Common myeloid progenitor, CD34-positive (primary cell): ENCODE results near the gene CEMIP.

Experiments
- CTCF ChIA-PET: fragments of 350-600 bp; sonication (Branson Sonifier 250); formaldehyde crosslinking; loops from one replicate; lab custom pipeline; 2021; ENCODE audit warnings: antibody characterized with exemption; lab: Charles Lee
- POLR2A ChIA-PET: fragments of 350-600 bp; sonication (Branson Sonifier 250); formaldehyde crosslinking; loops from one replicate; lab custom pipeline; 2021; ENCODE audit warnings: antibody characterized with exemption; lab: Charles Lee
- DNase-seq, 3 donors: peaks; one replicate each; pipeline versions ENCODE4 v3.0.0 to v3.0.0-alpha.2; 2013
- H3K27ac ChIP-seq, 2 experiments: 1 replicate in 1 of 2; 2 replicates in 1 of 2; pipeline ENCODE4 v1.7.0; 2013; ENCODE audit warnings: inconsistent platforms in 2 of 2, low read length in 2 of 2, mild to moderate bottlenecking in 2 of 2, low read depth in 1 of 2, moderate library complexity in 1 of 2; ENCODE audit not compliant: severe bottlenecking in 2 of 2, insufficient read depth in 1 of 2, poor library complexity in 1 of 2
- H3K27me3 ChIP-seq, 5 experiments: replicated peaks in 2 of 5; 1 replicate in 3 of 5; 2 replicates in 2 of 5; pipeline versions ENCODE4 v1.6.1 to v1.7.0; 2013; ENCODE audit warnings: low read length in 4 of 5, mild to moderate bottlenecking in 2 of 5, moderate library complexity in 2 of 5, inconsistent platforms in 1 of 5; ENCODE audit not compliant: insufficient read depth in 5 of 5, control insufficient read depth in 4 of 5
- H3K36me3 ChIP-seq, 4 experiments: 1 replicate in 2 of 4; 2 replicates in 2 of 4; pipeline versions ENCODE4 v1.6.1 to v1.7.0; 2013; ENCODE audit warnings: low read length in 3 of 4, control low read depth in 1 of 4, mild to moderate bottlenecking in 1 of 4; ENCODE audit not compliant: control insufficient read depth in 4 of 4, insufficient read depth in 4 of 4
- H3K4me1 ChIP-seq, 4 experiments: 1 replicate in 3 of 4; 2 replicates in 1 of 4; pipeline versions ENCODE4 v1.6.1 to v1.7.1; 2013; ENCODE audit warnings: low read length in 3 of 4, mild to moderate bottlenecking in 3 of 4, control low read depth in 1 of 4, inconsistent platforms in 1 of 4, moderate library complexity in 1 of 4; ENCODE audit not compliant: control insufficient read depth in 4 of 4, insufficient read depth in 4 of 4; ENCODE audit errors: control extremely low read depth in 1 of 4
- H3K4me3 ChIP-seq, 7 experiments: 1 replicate in 4 of 7; 2 replicates in 3 of 7; pipeline versions ENCODE4 v1.5.1 to v1.7.0; 2013; ENCODE audit warnings: mild to moderate bottlenecking in 7 of 7, low read length in 6 of 7, moderate library complexity in 6 of 7, inconsistent platforms in 2 of 7, low read depth in 2 of 7, control low read depth in 1 of 7; ENCODE audit not compliant: insufficient read depth in 4 of 7, control insufficient read depth in 1 of 7; ENCODE audit errors: extremely low read depth in 1 of 7
- H3K9me3 ChIP-seq, 5 experiments: 1 replicate in 4 of 5; 2 replicates in 1 of 5; pipeline versions ENCODE4 v1.6.1 to v1.7.1; 2013; ENCODE audit warnings: low read length in 4 of 5, mild to moderate bottlenecking in 2 of 5, inconsistent platforms in 1 of 5, low read depth in 1 of 5, moderate library complexity in 1 of 5; ENCODE audit not compliant: control insufficient read depth in 4 of 5, insufficient read depth in 2 of 5; ENCODE audit errors: control extremely low read depth in 1 of 5
- WGBS: methylation state at CpG from one replicate; pipeline ENCODE4 v1.1.5; 2013; ENCODE audit not compliant: insufficient coverage; 5-methylcytosine and 5-hydroxymethylcytosine counted together

The CEMIP gene

GRCh38 chr15:80783260-80783659, 4.1 kb downstream of the CEMIP start:
- peaks cover 1 to 25% (median 20%) of the 10 kb centered on the region in 4 experiments for H3K4me1 ChIP-seq
- ChIA-PET POLR2A (no interaction called here), CTCF (interaction anchor here (0.8 to 2.2 kb wide), 2 partner anchors 71 to 216 kb away, joined by 3 to 10 read pairs; no protein-coding TSS in a partner anchor)
- H3K27me3 ChIP-seq = peaks cover 0 to 53% (median 43%) of the 10 kb centered on the region in 5 experiments
- no peaks in the 10 kb centered on the region for H3K36me3 ChIP-seq
- H3K9me3 ChIP-seq = no peaks in the 10 kb centered on the region
- no peak overlapping the region for H3K4me3 ChIP-seq
- DNase-seq = no peak
- no peak overlapping the region for H3K27ac ChIP-seq

- Histone ChIP-seq H3K36me3 (no peaks in the 10 kb centered on the region), H3K27ac (no peak overlapping the region), H3K4me3 (no peak overlapping the region), H3K9me3 (no peaks in the 10 kb centered on the region), H3K27me3 (peaks cover 0 to 38% (median 27%) of the 10 kb centered on the region in 5 experiments), H3K4me1 (peaks cover 0 to 6% (median 3%) of the 10 kb centered on the region in 4 experiments)
- ChIA-PET CTCF (interaction anchor here (0.6 to 1.9 kb wide), 2 partner anchors 8 to 335 kb away, joined by 3 to 6 read pairs; no protein-coding TSS in a partner anchor), POLR2A (no interaction called here)
- DNase-seq = no peak
- 94% methylated on average over 5 of the region's 5 CpGs for WGBS
These were observed 6.2 kb downstream of the CEMIP start for GRCh38 chr15:80785335-80785734.

GRCh38 chr15:80785811-80786354, 6.7 kb downstream of the CEMIP start:
- CTCF ChIA-PET = interaction anchor here (0.6 to 1.9 kb wide), 2 partner anchors 9 to 336 kb away, joined by 3 to 6 read pairs; no protein-coding TSS in a partner anchor
- H3K9me3 ChIP-seq = no peaks in the 10 kb centered on the region
- WGBS = 100% methylated on average over 2 of the region's 5 CpGs
- H3K36me3 ChIP-seq = no peaks in the 10 kb centered on the region
- peaks cover 0 to under 1% (median 0%) of the 10 kb centered on the region in 4 experiments for H3K4me1 ChIP-seq
- no peak for DNase-seq
- POLR2A ChIA-PET = interaction anchor here (0.5 kb wide), 1 partner anchor 165 kb away, joined by 3 read pairs; no protein-coding TSS in a partner anchor
- H3K27me3 ChIP-seq = peaks cover 0 to 32% (median 22%) of the 10 kb centered on the region in 5 experiments
- no peak overlapping the region for H3K27ac ChIP-seq
- H3K4me3 ChIP-seq = no peak overlapping the region

- Histone ChIP-seq H3K9me3 (no peaks in the 10 kb centered on the region), H3K27ac (no peak overlapping the region)
- CTCF ChIA-PET = no interaction called here
These were observed 8.1 kb downstream of the CEMIP start for GRCh38 chr15:80787316-80787715.

GRCh38 chr15:80788536-80788935, 9.4 kb downstream of the CEMIP start:
- H3K27ac ChIP-seq = no peak overlapping the region
- no peak for DNase-seq
- WGBS = 98% methylated on average over 4 of the region's 6 CpGs
- H3K4me1 ChIP-seq = no peaks in the 10 kb centered on the region
- H3K27me3 ChIP-seq = peaks cover 0 to 19% (median 5%) of the 10 kb centered on the region in 5 experiments
- H3K9me3 ChIP-seq = no peaks in the 10 kb centered on the region
- H3K36me3 ChIP-seq = no peaks in the 10 kb centered on the region
- CTCF ChIA-PET = no interaction called here
- POLR2A ChIA-PET = no interaction called here
- H3K4me3 ChIP-seq = no peak overlapping the region

More at GRCh38 chr15:80787316-80787715, 8.1 kb downstream of the CEMIP start:
- Histone ChIP-seq H3K4me3 (no peak overlapping the region), H3K36me3 (no peaks in the 10 kb centered on the region), H3K27me3 (peaks cover 0 to 23% (median 9%) of the 10 kb centered on the region in 5 experiments), H3K4me1 (no peaks in the 10 kb centered on the region)
- 100% methylated on average over 3 of the region's 3 CpGs for WGBS
- POLR2A ChIA-PET = no interaction called here
- no peak for DNase-seq

GRCh38 chr15:80789296-80789695, 10.1 kb downstream of the CEMIP start:
- Histone ChIP-seq H3K4me1 (no peaks in the 10 kb centered on the region), H3K9me3 (no peaks in the 10 kb centered on the region), H3K27ac (no peak overlapping the region), H3K4me3 (no peak overlapping the region), H3K36me3 (no peaks in the 10 kb centered on the region), H3K27me3 (peaks cover 0 to 14% (median 2%) of the 10 kb centered on the region in 5 experiments)
- CTCF ChIA-PET = no interaction called here
- no CpG with 5 or more reads among the region's 5 CpGs for WGBS
- DNase-seq = no peak
- POLR2A ChIA-PET = no interaction called here

GRCh38 chr15:80789796-80790195, 10.6 kb downstream of the CEMIP start:
- Histone ChIP-seq H3K4me1 (no peaks in the 10 kb centered on the region), H3K9me3 (no peaks in the 10 kb centered on the region), H3K27ac (no peak overlapping the region), H3K36me3 (no peaks in the 10 kb centered on the region), H3K27me3 (peaks cover 0 to 11% (median 2%) of the 10 kb centered on the region in 5 experiments), H3K4me3 (no peak overlapping the region)
- ChIA-PET POLR2A (no interaction called here), CTCF (no interaction called here)
- no peak for DNase-seq
- 86% methylated on average over 3 of the region's 4 CpGs for WGBS
